ENCODE measurements around the gene POLR3B.
"Not testable (repeated sequence)": the region's sequence is repeated elsewhere in the genome, so short reads cannot be mapped to it uniquely, and the experiment has no call there.

The POLR3B gene

GRCh38 chr12:106342397-106343213, 14.9 kb upstream of the POLR3B start:
- no peak for DNase-seq (ENCODE audit: low read depth in 1 of 2, low spot score in 1 of 2)

- no peak for DNase-seq (ENCODE audit: low read depth in 1 of 2, low spot score in 1 of 2)
Observed at GRCh38 chr12:106343214-106343528, 14.4 kb upstream of the POLR3B start.

- DNase-seq (ENCODE audit: low read depth in 1 of 2, low spot score in 1 of 2): no peak
Observed at GRCh38 chr12:106344131-106344530, 13.4 kb upstream of the POLR3B start.

- DNase-seq (ENCODE audit: low read depth in 1 of 2, low spot score in 1 of 2): no peak
Observed at GRCh38 chr12:106345746-106346145, 11.8 kb upstream of the POLR3B start.

- DNase-seq (ENCODE audit: low read depth in 1 of 2, low spot score in 1 of 2): no peak
Observed at GRCh38 chr12:106348411-106348810, 9.1 kb upstream of the POLR3B start.

DNA sequence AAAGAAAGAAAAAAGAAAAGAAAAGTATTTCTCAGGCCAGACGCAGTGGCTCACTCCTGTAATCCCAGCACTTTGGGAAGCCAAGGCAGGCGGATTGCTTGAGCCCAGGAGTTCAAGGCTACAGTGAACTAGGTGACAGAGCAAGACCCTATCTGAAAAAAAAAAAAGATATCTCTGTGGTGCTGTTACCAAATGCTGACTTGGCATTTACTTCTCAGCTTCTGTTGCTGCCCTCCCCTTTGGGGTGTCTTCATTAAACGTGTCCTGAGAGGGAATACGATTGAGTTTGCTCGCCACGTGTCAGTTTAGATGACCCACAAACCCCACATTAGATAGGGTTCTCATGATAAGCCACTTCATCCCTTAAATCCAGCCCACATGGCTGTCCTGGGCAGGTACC, 4.4 kb upstream of the POLR3B start:
- DNase-seq (ENCODE audit: low read depth in 1 of 2, low spot score in 1 of 2): no peak

GRCh38 chr12:106358396-106359241, 1.1 kb downstream of the POLR3B start:
- no peak for DNase-seq (ENCODE audit: low read depth in 1 of 2, low spot score in 1 of 2)

DNA sequence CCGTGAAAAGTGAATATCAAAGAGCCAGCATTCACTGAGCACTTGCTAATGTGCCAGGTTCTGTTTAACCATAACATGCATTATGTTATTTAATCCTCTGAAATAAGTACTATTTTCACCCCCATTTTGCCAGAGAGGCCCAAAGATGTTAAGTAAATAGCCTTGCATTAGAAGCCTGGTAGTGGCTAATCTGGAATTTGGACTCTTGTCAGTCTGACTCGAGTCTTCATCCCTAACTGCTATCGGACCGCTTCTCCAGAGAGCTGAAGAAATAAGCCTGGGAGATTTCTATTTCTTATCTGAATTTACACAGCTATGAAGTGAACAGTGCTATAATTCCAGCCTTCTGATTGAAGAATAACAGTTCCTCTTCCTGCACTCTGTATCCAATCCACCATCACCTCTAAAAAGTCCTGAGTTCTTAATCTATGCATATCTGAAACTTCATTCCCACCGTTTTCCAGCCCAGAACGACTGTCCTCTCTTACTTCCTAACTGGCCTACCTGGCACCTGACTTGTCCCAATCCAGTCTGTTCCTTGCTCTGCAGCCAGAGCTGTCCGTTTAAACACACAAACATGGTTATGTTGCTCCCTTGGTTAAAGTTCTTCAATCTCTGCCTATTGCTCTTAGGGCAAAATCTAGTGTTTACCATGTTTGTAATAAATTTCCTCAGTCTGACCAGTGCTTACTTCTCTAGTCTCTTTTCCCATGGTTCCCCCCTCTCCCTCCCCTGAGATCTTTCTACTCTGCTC, 2.3 kb downstream of the POLR3B start:
- DNase-seq (ENCODE audit: low read depth in 1 of 2, low spot score in 1 of 2): no peak

DNA sequence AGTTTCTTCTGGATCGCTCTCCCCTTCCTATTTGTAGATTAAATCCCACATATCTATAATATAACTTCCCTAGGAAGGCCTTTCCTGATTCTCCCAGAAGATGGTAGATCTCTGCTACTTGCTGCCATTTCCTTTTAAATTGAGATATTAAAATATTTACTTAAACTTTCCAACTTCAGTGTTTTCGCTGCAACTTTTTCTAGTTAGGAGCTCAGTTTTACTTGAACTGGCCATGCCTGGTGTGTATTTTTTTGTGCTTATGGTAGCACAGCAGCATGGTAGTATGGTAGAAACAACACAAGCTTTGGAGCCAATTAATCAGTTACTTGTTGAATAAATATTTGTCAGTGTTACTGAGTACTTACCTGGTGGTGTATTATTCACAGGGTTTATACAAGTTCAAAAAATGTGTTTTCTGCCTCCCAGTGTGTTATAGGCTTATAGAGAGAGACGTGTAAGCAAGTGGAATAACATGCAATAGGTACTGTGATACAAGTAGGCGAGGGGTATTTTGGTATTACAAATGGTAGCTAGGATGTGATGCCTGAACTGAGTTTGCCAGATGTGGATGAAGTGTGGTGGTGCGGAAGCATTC, 2.9 kb downstream of the POLR3B start:
- DNase-seq (ENCODE audit: low read depth in 1 of 2, low spot score in 1 of 2): no peak

DNA sequence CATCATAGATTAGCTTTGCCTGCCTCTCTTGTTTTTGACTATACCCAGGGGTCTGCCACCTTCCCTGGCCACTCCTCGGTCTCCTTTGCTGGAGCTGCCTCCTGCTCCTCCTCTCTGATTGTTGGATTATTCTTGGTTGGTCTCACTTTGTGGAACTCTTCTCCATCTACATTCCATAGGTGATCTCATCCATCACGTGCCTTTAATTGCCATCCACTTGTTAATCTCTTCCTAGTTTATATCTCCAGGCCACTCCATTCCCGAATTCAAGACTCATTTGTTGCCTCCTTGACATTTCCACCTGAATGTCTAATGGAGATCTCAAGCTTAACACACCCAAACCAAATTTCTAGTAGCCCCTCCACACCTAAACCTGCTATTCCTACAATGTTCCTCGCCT, 5.4 kb downstream of the POLR3B start:
- no peak for DNase-seq (ENCODE audit: low read depth in 1 of 2, low spot score in 1 of 2)

GRCh38 chr12:106364261-106364660, 6.7 kb downstream of the POLR3B start:
- DNase-seq (ENCODE audit: low read depth in 1 of 2, low spot score in 1 of 2): no peak

DNA sequence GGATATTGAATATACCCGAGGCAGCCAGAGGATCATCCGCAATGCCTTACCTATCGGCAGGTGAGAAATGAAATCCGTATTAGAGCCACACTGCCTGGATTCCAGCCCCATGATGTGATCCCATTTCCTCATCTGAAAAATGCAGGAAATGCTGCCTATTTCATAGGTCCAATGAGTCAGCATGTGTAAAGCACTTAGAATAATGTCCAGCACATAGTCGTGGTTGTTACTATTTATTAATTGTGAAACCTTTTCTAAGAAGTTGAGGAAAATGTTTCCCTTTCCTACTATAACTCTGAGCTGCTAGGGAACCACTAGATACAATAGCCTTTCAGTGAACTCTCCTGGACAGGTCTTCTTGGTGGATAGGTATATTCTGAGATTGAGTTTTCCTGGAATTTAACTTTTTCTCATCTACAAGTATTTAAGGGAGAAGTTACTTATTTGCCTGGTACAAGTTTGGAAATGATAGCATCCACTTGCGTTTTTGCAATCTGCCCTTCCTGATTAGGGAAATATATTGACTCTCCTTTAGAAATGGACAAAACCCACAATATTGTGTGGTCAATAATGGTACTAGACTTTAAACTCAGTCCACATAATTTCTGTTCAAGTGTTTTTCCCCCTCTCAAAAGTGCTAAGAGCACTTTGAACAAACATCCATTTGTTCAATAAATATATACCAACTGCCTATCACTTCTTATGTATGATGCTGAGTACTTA, 12.2 kb downstream of the POLR3B start:
- DNase-seq (ENCODE audit: low read depth in 1 of 2, low spot score in 1 of 2): no peak

DNA sequence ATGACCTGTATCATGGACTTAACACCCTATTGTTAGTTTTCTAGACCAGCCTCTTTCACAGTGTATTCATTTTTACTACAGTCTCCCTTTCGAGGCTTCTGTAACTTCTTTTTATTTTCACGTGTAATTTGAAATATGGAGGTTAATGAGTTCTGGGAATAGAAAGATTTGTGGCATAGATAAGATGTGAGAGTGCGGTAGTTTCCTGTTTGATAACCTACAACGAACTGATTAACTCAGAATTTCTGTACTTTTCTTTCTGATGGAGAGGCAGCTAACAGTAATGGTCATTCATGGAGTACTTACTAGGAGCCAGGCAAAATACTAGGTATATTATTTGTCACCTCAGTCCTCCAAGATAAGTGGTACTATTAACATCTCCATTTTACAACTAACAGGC, 21.2 kb downstream of the POLR3B start:
- no peak for DNase-seq (ENCODE audit: low read depth in 1 of 2, low spot score in 1 of 2)

- DNase-seq (ENCODE audit: low read depth in 1 of 2, low spot score in 1 of 2): no peak
Observed at GRCh38 chr12:106380954-106381353, 23.4 kb downstream of the POLR3B start.

GRCh38 chr12:106381866-106382265, 24.3 kb downstream of the POLR3B start:
- not testable (repeated sequence) for DNase-seq (ENCODE audit: low read depth in 1 of 2, low spot score in 1 of 2)

DNA sequence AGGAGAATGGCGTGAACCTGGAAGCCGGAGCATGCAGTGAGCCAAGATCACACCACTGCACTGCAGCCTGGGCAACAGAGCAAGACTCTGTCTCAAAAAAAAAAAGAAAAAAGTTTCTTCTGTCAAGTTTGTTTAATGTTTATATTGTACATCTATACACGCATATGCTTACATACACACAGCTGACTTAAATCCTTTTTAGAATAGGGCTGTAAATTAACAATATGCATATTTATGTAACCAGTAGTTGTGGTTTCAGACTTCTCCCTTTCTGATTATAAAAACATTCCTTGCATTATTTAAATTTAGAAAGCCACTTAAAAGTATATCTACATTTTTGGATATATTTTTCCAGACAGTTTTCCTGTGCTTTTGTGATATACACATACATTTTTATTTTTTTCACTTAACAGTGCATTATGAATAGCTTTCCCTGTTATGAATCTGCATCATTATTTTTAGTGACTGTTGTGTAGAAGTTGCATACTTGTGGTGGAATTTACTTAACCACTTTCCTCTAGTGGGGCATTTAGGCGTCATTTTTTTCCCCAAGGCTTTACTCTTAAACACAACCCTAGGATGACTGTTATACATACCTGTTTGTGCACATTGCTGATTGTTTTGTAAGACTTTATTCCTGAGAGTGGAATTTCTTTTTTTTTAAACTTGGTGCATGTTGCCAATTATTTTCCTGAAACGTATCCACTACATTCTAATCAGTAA, 29.4 kb downstream of the POLR3B start:
- DNase-seq (ENCODE audit: low read depth in 1 of 2, low spot score in 1 of 2): no peak

- DNase-seq (ENCODE audit: low read depth in 1 of 2, low spot score in 1 of 2): no peak
Observed at GRCh38 chr12:106387848-106388377, 30.4 kb downstream of the POLR3B start.

GRCh38 chr12:106389151-106389550, 31.6 kb downstream of the POLR3B start:
- no peak for DNase-seq (ENCODE audit: low read depth in 1 of 2, low spot score in 1 of 2)

GRCh38 chr12:106392759-106393158, 35.2 kb downstream of the POLR3B start:
- no peak for DNase-seq (ENCODE audit: low read depth in 1 of 2, low spot score in 1 of 2)

- DNase-seq (ENCODE audit: low read depth in 1 of 2, low spot score in 1 of 2): no peak
Observed at GRCh38 chr12:106409878-106410277, 52.3 kb downstream of the POLR3B start.

Measured in activated T-helper 1 cell treated with anti-CD3 and anti-CD28 coated beads, Interleukin-2, amount 50 U/mL, for 16 hours (primary cell).